NCI-H446 treated with DMSO at 0.1 percent for 48 hours (cell line): ENCODE measurements around the gene ITGA4.

Experiments
- DNase-seq: peaks from one replicate; lab custom pipeline; 2025; lab: John Stamatoyannopoulos, UW

Gene ITGA4

GRCh38 chr2:181515719-181516118 is 58.5 kb downstream of the ITGA4 start:
- DNase-seq, result no peak

DNA sequence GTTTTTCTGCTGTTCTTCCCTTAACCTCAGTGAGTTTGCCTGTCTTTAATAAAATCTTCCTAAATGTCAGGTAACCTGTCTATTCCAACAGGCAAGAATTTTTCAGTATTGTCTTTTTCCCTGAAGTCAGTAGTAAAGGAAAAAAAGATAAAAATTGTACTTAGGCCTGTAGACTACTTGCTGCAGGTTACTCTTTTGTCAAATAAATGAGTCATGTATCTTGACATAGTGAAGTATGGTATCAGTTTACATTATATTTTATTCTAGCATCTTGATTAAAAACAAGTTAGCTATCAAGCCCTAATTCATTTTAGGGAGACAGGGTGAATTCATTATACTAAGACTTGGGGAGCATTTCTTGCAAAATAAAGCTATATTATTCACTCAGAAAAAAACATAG is 59.8 kb downstream of the ITGA4 start:
- DNase-seq, result no peak

- peak; percentile 67 for DNase-seq
Measured at GRCh38 chr2:181517685-181518301, 60.6 kb downstream of the ITGA4 start.

- no peak for DNase-seq
Measured at GRCh38 chr2:181520253-181520652, 63.1 kb downstream of the ITGA4 start.

DNA sequence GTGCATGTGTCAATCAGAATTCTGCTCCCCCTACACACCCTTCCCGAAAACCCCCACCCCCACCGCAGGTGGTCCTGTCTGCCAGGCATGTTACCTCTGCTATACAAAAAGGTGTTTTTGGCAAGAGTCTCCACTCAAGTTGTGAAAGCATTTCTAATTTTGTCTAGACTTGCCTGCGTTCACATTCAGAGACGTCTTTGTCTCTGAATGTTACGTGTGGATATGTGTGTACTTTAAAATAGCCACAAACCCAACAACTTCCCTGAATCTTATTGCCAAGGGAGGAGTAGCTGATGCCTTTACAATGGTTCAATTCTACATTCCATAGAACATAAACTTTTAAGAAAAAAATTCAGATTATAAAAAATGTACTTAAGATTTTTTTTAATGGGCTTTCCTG is 66.6 kb downstream of the ITGA4 start:
- DNase-seq, result no peak

GRCh38 chr2:181526014-181526413 is 68.8 kb downstream of the ITGA4 start:
- DNase-seq, result no peak

GRCh38 chr2:181527058-181527457 is 69.9 kb downstream of the ITGA4 start:
- DNase-seq, result no peak

DNA sequence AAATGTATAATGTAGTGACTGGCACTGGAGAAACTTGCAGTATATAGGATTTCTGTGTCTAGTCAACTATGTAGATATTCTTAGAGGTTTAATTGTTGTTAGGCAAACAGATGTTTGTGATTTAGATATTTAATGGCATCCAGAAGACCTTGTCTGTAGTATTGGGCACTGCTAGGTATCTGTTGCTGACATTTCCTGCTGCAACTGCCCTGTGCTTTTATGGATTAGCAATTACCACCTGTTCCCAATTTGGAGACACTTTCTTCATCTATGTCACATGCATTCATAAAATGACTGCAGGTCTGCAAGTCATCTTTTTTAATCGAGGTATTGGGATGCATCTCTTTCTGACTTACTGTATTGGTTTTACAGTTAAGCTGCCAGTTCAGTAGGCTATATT is 71.3 kb downstream of the ITGA4 start:
- DNase-seq, result no peak

DNA sequence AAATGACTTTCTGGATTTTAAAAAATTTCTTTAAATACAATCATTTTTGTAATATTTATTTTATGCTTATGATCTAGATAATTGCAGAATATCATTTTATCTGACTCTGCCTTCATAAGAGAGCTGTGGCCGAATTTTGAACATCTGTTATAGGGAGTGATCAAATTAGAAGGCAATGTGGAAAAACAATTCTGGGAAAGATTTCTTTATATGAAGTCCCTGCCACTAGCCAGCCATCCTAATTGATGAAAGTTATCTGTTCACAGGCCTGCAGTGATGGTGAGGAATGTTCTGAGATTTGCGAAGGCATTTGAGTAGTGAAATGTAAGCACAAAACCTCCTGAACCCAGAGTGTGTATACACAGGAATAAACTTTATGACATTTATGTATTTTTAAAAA is 79.5 kb downstream of the ITGA4 start:
- no peak for DNase-seq

DNA sequence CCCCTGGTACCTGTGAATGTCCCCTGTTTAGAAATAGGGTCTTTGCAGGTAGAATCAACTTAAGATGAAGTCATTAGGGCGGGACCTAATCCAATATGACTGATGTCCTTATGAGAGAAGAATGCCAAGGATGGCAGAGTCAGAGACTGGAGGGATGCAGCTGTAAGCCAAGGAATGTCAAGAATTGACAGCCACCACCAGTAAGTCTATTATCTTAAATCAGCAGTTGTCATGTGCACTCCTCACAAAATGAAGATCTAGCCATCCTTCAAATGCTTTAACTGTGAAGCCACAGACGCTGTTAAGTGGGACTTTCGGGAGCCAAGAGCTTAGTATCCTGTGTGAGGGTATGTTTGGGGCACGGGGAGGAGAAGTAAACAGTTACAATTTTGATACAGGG is 83.2 kb downstream of the ITGA4 start:
- no peak for DNase-seq

- DNase-seq, result no peak
Measured at GRCh38 chr2:181542170-181542569, 85.0 kb downstream of the ITGA4 start.

GRCh38 chr2:181546086-181546485 is 88.9 kb downstream of the ITGA4 start:
- DNase-seq, result no peak

DNA sequence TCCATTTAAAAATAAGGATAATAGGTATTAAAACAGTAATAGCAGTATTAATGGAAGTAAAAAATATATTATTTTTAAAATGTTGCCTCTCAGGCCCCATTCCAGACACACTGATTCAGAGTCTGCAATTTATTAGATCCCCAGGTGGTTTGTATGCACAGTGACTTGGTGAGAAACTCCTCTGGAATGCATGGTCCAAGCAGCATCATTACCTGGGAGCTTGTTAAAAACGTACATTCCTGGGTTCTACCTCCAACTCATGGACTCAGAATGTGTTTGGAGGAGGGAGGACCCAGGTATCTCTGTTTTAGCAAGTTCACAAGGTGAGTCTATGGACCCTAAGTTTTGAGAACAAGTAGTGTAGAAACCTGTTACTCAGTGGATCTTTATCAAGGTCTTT is 95.6 kb downstream of the ITGA4 start:
- DNase-seq, result no peak

GRCh38 chr2:181553244-181553643 is 96.1 kb downstream of the ITGA4 start:
- no peak for DNase-seq

- no peak for DNase-seq
Measured at GRCh38 chr2:181554061-181554830, 97.1 kb downstream of the ITGA4 start.

DNA sequence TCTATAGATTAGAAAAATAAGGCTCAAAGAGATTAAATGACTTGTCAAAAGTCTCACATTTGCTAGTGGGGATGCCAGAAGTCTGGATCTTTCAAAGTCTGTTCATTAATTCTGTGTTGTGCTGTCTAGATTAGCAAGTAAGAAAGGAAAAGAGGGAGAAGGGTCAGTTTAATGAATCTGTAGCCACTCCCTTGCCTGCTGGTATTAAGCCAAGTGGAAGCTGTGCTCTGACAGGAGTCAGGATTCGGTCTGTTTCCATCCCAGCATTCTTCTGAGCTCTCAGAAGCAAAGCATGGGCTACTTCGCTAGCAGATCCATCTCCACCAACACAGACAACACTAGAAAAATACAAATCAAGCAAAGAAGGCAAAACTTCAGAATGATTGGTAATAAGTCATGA is 101.2 kb downstream of the ITGA4 start:
- no peak for DNase-seq

- no peak for DNase-seq
Measured at GRCh38 chr2:181563101-181563692, 106.0 kb downstream of the ITGA4 start.

- DNase-seq, result peak; percentile 32
Measured at GRCh38 chr2:181566334-181567032, 109.3 kb downstream of the ITGA4 start.

- no peak for DNase-seq
Measured at GRCh38 chr2:181570059-181570458, 112.9 kb downstream of the ITGA4 start.

- peak; percentile 9 for DNase-seq
Measured at GRCh38 chr2:181570833-181571661, 113.9 kb downstream of the ITGA4 start.

- DNase-seq, result peak; percentile 69
Measured at GRCh38 chr2:181573140-181573736, 116.1 kb downstream of the ITGA4 start.
